NCI-H2196 (cell line): ENCODE data around the gene CYP24A1.

ENCODE experiments used
- DNase-seq: peaks from one replicate; lab custom pipeline; 2025; ENCODE audit not compliant: unreplicated experiment; lab: John Stamatoyannopoulos, UW

The CYP24A1 gene

DNA sequence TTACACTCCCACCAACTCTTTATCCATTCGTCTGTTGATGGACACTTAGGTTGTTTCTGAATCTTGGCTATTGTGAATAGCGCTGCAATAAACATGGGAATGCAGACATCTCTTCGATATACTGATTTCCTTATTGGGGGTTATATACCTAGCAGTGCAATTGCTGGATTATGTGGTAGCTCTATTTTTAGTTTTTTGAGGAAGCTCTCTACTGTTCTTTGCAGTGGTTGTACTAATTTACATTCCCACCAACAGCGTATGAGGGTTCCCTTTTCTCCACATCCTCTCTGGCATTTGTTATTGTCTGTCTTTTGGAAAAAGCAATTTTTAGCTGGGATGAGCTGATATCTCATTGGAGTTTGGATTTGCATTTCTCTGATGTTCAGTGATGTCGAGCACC lies 29.5 kb upstream of the CYP24A1 start:
- DNase-seq = no peak

DNA sequence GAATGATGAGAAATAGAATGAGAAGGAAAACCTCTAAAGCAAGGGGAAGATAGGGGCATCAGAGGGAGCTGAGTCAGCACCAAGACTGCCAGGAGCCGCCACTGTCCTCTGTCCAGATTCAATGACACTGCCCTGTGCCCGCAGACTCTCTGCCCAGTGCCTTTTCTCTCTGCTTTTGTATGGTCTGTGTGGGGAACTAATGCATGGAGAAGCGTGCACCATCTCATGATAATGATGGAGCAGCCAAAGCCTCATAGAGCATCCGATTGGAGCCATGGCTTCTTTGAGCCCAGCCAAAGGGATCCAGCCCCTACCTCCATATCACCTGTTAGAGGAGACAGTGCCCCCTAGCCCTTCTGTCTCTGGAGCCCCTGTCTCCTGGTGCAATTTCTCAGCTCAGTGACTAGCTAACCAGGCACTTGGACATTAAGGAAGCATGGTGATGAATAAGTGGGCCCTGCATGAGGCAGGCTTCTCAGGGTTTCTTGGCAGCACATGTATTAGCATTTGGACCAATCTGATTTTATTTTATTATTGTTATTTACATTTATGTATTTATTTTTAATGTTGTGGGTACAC lies 27.6 kb upstream of the CYP24A1 start:
- no peak for DNase-seq

DNA sequence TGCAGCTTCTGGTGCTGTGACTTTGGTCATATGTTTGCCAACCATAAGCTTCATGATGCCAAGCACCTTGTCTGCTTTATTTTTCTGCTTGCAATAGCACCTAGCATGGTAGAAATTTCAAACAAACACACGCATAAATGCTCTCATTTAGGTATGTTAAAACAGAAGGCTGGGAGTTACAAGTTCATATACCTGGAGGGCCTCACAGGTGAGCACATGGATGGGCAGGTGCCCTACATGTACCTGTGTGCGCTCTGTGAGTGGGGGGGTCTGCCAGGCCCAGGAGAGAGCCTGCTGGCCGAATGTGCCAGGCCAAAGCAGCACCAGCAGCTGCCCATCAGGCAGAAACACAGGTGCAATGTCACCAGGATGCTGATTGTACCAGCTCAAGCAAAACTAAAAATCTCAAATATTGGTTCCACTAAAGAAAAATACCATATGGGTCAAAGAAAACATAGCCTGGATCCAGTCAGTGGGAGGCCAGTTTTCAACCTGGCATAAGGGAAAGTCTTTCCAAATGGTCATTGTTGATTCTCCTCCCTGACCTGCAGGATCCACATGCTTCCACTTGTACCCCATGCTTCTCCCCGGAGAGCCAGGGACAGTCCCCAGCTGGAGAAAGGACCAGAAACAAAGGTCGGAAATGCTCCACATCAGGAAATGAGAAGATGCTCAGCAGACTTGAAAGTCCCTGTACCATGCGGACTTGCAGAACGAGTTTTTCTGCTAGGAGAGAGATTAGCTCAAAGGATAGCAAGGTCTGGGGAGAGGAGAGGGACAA lies 26.9 kb upstream of the CYP24A1 start:
- no peak for DNase-seq

DNA sequence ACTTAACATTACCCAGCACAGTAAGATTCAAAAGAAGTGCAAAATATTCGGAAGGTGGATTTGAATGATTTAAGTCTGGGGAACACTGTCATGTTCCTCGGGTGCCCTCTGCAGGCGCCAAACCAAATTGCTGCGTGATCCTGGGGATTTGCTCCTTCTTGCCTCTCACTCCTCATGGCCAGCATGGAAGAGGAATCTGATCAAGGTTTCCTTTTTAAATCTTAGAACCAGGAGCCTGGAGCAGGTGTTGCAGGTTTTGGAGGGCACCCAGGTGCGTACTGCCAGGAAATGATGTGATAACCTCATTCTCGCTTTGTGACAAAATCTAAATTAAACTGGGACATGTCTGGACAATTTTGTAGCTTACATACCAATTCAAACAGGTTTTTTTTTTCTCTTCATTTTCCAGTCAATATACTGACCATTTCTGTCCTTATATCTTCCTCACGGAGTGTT lies 26.0 kb upstream of the CYP24A1 start:
- DNase-seq = peak; percentile 75

DNA sequence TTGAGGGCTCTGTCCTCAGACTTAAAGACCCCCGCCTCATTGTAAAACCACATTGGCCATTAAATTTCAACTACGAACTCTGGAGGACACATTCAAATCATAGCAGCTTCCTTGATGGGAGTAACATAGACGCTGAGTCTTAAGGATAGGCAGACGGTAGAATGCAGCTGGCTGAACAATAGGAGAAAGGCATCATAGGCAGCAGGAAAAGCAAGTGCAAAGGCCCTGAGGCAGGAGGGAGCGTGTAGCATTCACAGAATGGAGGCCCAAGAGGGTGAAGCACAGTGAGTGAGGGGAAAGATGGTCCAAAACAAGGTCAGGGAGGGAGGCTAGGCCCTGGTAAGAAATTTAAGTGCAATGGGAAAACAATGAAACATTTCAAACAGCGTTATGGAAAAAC lies 25.5 kb upstream of the CYP24A1 start:
- no peak for DNase-seq

DNA sequence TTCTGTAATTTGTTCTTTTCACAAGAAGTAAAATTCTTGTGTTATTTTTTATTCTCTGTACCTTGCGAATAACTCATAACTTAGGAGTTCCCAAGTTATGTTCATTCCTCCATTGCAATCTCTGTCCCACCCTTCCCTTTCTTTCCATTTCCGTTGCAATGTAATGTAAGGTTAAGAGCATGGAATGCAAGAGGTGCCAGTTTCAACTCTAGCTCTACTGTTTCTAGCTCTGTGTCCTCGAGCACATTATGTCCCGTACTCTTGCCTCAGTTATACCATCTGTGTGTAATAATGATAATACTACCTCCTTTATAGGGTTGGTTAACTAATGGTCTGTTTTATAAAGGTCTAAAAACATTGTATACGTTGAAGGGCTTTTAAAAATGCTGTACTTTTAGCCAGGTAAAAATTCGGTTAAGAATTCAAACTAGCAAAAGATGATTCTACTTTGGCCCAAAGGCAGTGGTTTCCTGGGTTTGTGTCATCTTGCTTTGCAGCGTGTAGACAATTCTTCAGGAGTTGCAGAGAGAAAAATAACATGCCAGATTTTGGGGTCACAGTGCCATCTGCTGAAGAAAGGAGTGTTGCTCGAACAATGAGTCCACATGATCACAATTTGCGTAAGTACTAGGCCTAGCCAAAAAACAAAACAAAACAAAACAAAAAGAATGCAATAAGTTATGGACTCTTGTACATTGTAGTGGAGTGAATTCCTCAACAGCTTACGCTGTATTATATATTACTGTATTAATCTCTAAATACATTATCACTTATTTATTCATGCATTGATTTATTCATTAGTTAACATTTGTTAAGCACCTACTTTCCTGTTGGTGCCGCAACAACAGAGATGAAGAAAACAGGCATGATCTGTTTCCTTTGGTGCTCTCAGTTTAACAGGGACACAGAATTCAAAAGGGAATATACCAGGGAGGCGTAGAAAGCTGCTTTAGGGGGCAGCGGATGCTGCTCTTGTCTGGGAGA lies 24.1 kb upstream of the CYP24A1 start:
- DNase-seq = peak; percentile 26

DNA sequence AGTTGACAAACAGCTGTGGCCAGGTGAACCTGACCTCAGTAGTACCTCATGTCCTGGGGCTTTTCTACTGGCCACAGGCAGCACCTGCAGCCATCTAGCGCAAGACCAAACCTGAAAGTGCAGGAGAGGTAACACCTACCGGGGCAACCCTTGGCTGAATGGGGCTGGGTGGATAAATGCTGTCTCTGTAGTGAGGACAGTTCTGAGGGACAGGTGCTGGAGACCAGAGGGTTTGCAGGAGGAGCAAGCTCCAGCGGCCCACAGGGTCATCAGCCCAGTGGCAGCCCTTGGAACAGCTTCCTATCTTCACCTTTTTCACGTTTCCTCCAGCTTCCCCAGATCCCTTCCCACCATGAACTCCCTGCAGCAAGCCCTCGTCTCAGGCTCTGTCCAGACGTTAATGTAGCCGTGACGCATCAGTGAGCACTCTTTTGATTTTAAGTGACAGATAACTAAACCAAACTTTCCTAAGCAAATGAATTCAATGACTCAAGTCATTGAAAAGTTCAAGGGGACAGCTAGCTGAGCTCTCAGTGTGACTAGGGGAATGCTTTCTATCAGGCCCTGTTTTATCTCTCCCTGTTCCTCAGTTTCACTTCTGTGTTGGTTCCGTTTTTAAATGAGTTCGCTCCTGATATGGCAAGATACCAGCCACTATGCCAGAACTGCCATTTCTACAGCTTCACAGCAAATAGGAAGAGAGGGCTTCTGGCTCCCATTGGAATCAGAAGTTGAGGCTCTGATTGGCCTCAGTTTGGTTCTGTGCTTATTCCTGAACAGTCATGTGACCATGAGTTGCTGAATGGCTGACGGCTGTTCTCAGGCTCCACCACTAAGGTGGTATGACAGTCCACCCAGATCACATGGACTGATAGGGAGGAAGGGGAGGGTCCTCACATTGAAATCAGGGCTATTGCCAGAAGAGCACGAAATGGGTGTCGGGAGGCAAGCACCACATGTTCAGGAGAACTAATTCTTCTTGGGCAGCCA lies 22.0 kb upstream of the CYP24A1 start:
- no peak for DNase-seq

DNA sequence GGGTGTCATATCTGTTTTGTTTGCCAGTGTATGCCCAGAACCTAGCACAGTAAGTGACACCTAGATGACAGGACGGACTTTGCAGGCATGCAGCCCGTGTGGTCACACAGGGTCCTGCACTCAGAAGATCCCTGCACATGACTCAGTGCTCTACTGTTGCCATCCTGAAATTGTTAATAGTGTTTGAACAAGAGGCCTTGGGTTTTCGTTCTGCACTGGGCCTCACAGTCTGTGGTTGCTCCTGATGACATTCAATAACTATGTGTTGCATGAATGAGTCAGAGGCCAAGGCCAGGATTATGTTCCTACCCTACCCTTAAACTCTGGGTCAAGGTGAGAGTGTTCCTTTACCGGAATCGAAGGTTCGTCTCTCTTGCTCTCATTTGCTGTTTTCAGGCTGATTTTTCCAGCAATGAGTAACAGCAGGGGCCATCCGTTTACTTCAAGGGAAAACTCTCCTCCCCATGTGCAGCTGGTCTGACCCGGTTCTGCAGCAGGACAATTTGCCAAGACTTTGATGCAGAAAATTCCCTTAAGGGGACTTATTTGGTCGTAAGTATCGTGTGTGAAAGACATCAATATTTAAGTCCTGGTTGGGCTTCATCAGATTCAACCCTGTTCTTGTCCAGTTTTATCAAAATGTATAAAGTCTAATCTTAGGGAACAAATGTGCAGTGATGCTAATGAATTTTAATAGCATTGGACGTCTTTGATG lies 21.1 kb upstream of the CYP24A1 start:
- no peak for DNase-seq

DNA sequence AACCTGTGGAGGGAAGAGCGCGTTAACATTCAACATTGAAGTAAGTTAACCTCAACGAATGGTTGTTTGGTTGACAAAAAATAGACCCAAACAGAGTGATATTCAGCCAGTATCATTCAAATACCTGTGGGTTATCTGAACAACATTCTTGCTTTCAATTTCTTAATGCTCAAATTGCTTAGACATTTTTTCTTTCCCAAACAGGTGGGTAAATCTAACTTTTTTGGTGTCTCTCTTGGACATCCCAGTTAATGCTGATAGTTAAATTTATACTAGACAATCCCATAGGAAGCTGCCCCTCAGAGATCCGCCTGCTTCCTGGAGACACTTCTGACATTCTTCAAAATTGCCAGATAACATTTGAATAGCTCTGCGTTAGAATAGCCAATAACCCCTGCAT lies 20.0 kb upstream of the CYP24A1 start:
- DNase-seq = no peak

DNA sequence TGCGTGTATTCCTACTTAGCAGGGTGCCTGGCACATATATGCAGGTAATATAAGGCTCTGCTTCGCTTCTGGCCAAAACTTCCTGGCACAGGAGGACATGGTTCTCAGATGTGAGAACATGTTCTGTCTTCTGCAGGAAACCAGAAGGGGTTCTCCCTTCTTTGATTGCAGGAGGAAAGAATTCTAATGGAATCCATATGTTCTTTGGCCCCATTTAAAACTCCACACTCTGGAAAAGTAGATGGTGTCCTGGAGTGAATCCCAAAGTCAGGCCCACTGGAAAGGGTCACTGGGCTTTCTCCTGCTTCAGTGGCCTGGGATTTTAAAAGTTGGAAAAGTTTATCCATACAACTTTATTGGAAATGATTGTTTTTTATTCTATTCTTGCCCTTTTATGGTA lies 16.4 kb upstream of the CYP24A1 start:
- DNase-seq = no peak

DNA sequence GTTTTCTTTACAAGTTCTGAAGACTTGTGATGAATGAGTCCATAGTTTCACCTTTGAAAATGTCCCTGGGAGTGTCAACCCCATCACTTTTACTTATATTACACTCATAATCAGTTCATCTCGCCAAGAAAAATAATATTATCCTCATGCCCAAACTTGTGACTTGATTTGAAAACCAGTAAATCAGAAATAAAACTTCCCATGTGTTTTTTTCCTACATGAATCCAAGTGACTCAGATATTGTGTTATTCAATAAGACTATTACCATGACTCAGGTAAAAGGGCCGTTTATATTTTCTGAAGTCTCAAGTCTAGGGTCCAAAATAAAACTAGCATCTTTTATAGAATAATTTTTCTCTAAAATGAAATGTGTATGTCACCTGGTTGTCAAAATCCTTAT lies 15.8 kb upstream of the CYP24A1 start:
- DNase-seq = no peak

DNA sequence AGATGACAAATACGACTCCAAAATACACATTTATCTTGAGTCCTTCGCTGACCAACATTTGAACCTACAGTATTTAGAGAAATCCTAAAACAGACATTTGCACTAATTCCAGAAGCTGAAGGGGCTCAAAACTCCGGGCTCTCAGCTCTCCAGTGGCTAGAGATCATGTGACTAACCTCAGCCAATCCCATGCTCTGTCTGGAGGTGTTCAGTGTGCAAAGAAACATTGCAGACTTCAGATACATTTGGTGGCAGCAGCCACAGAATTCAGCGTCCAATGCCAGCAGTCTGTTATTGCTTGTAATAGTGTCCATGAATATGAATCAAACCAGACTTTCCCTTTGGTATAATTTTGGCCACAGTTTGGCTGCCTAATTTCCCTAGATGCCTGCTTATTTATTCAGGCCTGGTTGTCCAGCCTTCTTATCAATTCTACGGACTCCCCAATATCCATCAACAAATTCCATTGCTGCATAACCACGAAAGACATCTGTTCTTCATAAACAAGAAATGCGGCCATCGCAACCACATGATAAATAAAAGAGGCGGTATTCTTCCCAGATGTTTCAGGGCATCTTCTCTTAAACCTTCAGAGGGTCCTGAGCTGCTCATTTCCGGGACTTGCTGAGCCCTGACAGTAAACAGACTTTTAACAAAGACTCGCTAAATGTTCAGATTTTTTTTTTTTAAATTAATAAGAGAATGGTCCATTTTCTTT lies 14.5 kb upstream of the CYP24A1 start:
- DNase-seq = no peak

DNA sequence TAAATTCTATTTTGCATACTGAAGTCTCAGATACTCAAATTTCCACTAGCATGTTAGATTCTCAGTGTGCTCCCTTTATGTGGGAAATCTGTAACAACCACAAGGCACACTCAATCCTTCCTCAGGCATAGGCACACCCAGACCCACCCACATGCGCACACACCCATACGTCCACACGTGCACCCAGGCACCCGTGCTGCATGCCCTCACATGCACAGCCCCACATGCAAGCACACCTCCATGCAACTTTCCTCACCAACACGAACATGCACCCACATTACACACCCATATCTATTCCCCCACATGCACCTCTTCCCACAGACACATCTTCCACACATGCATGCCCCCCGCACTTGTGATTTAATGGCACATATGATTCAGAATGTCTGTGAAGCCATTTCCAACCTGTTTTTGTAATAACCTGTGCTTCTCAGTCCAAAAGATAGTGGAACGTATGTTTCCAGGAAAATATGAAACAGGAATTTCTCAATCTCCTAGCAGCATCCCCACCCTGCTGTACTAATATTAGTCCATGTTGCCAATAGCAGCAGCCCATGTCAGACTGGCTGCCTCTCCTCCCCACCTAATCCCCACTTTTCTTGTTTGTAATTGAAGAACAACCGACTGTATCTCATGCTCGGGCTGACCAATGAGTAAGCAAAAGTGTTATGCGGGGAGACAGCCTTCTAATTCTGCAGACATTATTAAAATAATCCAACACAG lies 11.3 kb upstream of the CYP24A1 start:
- DNase-seq = no peak

DNA sequence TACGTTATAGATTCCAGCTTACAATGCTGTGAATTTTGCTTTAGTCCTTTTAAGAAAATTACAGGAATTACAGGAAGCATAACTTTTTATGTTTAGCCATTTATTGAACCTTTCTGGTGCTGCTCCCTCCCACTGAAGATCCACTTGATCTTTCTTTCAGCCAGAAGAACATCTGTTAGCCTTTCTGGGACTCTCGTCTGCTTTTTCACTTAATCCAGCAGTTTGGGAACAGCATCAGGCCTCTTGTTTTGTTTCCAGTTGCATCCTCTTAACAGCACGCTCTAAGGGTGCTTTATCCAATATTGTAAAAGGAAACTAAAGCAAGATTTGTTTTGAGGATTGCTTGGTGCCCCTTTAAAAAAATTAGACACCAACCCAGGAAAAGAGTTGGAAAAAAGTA lies 10.3 kb upstream of the CYP24A1 start:
- no peak for DNase-seq

DNA sequence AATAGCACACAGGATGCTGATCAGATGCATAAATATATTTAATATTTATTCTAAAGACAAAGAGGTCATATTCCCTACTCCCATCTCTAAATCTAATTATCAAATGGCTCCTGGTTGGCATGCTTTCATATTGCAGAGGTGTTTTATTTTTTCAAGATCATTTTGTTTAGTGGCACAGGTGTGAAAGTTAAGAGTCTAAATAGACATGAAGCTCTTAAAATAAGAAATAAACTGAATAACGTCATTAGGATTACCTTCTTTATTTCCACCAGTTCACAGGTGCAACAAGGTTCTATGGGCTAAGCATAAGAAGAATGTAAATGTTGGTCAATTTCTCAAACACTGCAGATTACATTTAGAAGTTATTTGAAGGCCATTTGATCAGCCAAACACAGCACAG lies 7.1 kb upstream of the CYP24A1 start:
- no peak for DNase-seq

DNA sequence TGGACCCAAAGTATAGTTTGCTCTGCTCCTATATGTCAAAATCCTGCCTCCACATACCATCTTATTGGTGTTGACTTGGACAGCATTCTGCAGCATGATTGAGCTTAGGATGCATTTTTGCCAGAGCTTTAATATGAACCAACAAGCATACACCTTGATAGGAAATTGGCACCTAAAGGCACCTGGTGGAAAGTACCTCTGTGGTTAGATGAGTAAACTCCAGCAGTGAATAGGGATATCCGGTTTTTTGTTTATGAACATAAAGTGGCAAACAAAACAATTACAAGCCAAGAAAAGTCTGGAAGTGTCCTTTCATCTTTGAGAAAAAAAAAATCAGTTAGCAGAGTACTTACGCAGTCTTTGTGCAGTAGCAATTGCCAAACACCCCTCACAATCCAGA lies 6.2 kb upstream of the CYP24A1 start:
- DNase-seq = peak; percentile 71

DNA sequence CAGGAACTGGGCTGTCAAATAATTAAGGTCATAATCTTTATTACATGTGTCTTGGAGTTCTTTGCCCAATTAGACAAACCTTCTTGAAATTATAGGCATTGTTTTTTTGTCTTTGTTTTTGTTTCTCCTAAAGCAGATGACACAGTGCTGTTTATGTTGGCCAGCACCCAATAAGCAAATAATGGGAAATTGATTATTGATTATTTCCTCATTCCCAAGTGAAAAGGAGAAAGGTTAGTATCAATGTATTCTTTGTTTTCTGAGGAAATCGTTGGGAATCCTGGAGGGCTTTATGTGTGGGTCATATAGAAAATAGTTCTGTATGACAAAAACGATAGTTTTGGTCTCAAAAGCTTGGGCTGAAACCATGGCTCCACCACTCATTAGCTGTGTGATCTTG lies 4.5 kb upstream of the CYP24A1 start:
- no peak for DNase-seq

DNA sequence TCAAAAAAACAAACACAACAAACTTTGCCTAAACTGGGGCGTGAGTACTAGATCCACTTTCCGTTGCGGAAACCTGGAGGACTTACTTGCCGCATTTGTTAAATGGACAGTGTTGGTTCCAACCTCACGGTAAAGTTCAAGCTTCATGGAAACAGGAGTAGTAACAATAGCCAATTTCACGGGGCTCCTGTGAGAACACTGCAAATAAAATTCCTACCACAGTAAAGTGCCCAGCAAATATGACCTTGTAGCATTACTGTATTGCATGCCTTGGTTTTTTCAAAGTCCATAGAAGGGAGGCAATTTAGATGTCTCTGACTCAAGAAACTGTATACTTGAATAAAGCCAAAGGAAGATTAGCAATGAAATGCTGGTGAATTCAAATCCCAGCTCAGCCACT lies 3.6 kb upstream of the CYP24A1 start:
- no peak for DNase-seq

DNA sequence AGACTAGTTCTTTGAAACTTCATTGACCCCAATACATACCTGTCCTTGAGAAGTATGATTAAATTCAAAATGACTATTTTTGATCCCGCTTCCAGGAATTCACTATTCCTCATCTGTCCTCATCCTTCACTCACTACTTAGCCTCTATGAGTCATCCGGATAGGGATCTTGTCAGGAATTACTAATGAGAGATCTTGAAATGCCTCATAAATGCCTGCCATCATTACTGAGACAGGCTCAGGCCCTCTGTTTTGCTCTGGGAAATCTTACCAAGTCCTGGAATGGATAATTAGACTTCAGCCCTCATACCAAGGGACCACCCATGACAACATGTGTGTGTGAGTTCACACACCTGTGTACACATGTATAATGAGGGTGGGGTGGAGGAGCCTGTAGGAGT lies 2.8 kb upstream of the CYP24A1 start:
- no peak for DNase-seq
